Right lung (tissue), 5 donors: ENCODE data around the gene KHK. TPM values are rescaled to one million over a fixed set of nuclear protein-coding genes. Genes with fewer than 3 reads are reported as not detected.
A peak's percentile ranks its signal among the peaks of the same experiment; 100 is the strongest.

Experiments used
- DNase-seq, 2 donors: peaks; one replicate each; pipeline ENCODE4 v3.0.0-alpha.2; 2013
- polyA plus RNA-seq, 5 donors: library from polyadenylated mRNA; unstranded; fragments of 120-200 nt; gene quantifications; one replicate each; pipeline versions ENCODE4 v1.2.1 to v1.2.3, GENCODE V29; 2013; ENCODE audit warnings: inconsistent platforms in 1 of 5, low replicate concordance in 1 of 5; ENCODE audit not compliant: insufficient read length in 5 of 5, insufficient read depth in 1 of 5

KHK gene
- polyA plus RNA-seq, 5 donors: 4.2 to 6.7 (median 4.9) TPM

GRCh38 chr2:27126252-27126710 is 39.7 kb downstream of the KHK start:
- no peak for DNase-seq

- DNase-seq: no peak
Observed at GRCh38 chr2:27127883-27128667, 41.5 kb downstream of the KHK start.

GRCh38 chr2:27128668-27129571 is 42.3 kb downstream of the KHK start:
- DNase-seq: no peak

- no peak for DNase-seq
Observed at GRCh38 chr2:27130396-27130795, 43.8 kb downstream of the KHK start.

GRCh38 chr2:27131429-27131828 is 44.9 kb downstream of the KHK start:
- no peak for DNase-seq

- DNase-seq: no peak
Observed at GRCh38 chr2:27133195-27133875, 46.8 kb downstream of the KHK start.

GRCh38 chr2:27133905-27134780 is 47.6 kb downstream of the KHK start, which contains the start of gene PREB:
Gene PREB, minus strand, starts transcription at chr2:27134636. Its CDS starts 215 bp downstream, at chr2:27134421.
- DNase-seq: peak; percentile 97 to 98

GRCh38 chr2:27134781-27135477 is 48.4 kb downstream of the KHK start:
- DNase-seq: no peak

GRCh38 chr2:27135478-27135955 is 48.9 kb downstream of the KHK start:
- DNase-seq: no peak

- no peak for DNase-seq
Observed at GRCh38 chr2:27136751-27137150, 50.2 kb downstream of the KHK start.

GRCh38 chr2:27137322-27137935 is 50.9 kb downstream of the KHK start:
- DNase-seq: no peak

- DNase-seq: no peak
Observed at GRCh38 chr2:27138111-27138510, 51.5 kb downstream of the KHK start.

- DNase-seq: no peak
Observed at GRCh38 chr2:27139310-27139709, 52.7 kb downstream of the KHK start, which contains the start of gene PRR30. Gene PRR30, minus strand, starts transcription at chr2:27139410. Its CDS starts 1,081 bp downstream, at chr2:27138329.

- no peak for DNase-seq
Observed at GRCh38 chr2:27143285-27143684, 56.7 kb downstream of the KHK start.

- DNase-seq: no peak
Observed at GRCh38 chr2:27145682-27146081, 59.1 kb downstream of the KHK start.

- no peak for DNase-seq
Observed at GRCh38 chr2:27147935-27148334, 61.4 kb downstream of the KHK start.

- no peak for DNase-seq
Observed at GRCh38 chr2:27148801-27149439, 62.3 kb downstream of the KHK start, which contains the start of gene TCF23. Gene TCF23, plus strand, starts transcription at chr2:27149004. Its CDS starts 130 bp downstream, at chr2:27149134.

- DNase-seq: no peak
Observed at GRCh38 chr2:27149570-27150405, 63.2 kb downstream of the KHK start.
